ENCODE results near the gene FEM1B.

The FEM1B gene

DNA sequence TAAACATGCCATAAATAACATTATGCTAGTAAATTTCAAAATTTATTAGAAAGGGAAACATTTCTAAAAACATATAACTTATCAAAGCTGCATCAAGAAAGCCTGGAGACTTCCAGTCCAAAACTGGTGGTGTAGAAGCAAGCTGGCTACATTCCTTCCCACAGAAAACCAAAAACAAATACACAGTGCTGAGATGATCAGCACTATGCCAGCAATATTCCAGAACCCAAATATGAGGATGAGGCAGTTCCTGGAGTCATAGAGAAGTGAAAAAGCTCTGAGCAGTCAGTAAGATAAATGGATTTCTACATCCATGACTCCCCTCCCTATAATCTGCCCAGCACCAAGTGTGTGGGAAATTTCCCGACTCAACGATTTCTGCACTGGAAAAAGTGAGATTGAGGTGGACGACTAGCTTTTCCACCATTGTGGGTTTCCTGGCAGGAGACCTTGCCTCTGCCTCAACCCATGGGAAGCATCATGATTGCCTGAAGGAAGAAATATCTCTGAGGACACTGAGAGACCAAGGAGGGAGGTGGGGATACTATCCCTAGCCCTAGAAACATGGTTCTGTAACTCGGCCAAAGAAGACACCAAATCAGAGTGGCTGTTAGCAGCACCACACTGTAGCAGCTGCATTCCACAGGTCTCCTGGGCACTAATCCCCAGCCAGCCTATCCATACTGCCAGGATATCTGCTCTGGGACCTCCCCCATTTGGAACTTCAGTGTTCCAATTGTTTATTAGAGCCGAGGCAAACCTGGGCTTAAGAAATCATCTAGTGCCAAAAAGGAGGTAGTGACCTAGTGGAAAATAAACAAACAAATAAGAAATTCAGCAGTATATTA is 36.2 kb upstream of the FEM1B start:
- no peak for DNase-seq (ENCODE audit: low spot score in 2 of 2)
- Mint-ChIP-seq H3K4me1 (no peaks in the 10 kb centered on the region), H3K4me3 (no peak overlapping the region), H3K27ac (no peak overlapping the region), H3K27me3 (peaks cover 4% of the 10 kb centered on the region), H3K36me3 (peaks cover 7% of the 10 kb centered on the region), H3K9me3 (peaks cover 13% of the 10 kb centered on the region)
- ATAC-seq (ENCODE audit: low read depth) = no peak

DNA sequence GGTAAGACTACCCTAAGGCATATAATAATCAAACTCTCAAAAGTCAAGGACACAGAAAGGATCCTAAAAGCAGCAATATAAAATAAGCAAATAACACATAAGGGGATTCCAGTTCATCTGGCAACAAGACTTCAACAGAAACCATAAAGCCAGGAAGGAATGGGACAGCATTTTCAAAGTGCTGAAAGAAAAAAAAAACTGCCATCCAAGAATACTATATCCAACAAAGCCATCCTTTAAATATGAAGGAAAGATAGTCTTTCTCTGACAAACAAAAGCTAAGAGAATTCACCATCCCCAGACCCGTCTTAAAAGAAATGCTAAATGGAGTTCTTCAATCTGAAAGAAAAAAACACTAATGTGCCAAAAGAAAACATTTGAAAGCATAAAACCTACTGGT is 33.3 kb upstream of the FEM1B start:
- no peaks in the 10 kb centered on the region for H3K4me1 Mint-ChIP-seq
- ATAC-seq (ENCODE audit: low read depth) = no peak
- peaks cover 7% of the 10 kb centered on the region for H3K36me3 Mint-ChIP-seq
- H3K27ac Mint-ChIP-seq = no peak overlapping the region
- H3K9me3 Mint-ChIP-seq = peaks cover 13% of the 10 kb centered on the region
- DNase-seq (ENCODE audit: low spot score in 2 of 2) = no peak
- H3K27me3 Mint-ChIP-seq = peaks cover 2% of the 10 kb centered on the region
- H3K4me3 Mint-ChIP-seq = no peak overlapping the region

DNA sequence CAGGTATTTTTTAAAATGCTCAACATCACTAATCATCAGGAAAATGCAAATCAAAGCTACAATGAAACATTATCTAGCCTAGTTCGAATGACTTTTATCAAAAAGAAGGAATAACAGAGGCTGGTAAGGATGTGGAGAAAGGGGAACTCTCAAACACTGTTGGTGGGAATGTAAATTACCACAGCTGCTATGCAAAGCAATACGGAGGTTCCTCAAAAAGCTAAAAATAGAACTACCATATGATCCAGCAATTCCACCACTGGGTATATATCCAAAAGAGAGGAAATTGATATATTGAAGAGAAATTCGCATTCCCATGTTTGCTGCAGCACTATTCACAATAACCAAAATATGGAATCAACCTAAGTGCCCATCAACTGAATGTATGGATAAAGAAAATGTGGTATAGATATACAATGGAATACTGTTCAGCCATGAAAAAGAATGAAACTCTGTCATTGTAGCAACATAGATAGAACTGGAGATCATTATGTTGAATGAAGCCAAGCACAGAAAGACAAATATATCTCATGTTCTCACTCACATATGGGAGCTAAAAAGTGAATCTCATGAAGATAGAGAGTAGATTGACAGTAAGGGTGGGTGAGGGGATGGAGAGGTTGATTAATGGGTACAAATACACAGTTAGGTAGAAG is 28.4 kb upstream of the FEM1B start:
- DNase-seq (ENCODE audit: low spot score in 2 of 2) (no peak), ATAC-seq (ENCODE audit: low read depth) (no peak)
- no peak overlapping the region for H3K27ac Mint-ChIP-seq
- H3K27me3 Mint-ChIP-seq = no peaks in the 10 kb centered on the region
- H3K9me3 Mint-ChIP-seq = peaks cover 2% of the 10 kb centered on the region
- H3K36me3 Mint-ChIP-seq = no peaks in the 10 kb centered on the region
- no peak overlapping the region for H3K4me3 Mint-ChIP-seq
- H3K4me1 Mint-ChIP-seq = no peaks in the 10 kb centered on the region

DNA sequence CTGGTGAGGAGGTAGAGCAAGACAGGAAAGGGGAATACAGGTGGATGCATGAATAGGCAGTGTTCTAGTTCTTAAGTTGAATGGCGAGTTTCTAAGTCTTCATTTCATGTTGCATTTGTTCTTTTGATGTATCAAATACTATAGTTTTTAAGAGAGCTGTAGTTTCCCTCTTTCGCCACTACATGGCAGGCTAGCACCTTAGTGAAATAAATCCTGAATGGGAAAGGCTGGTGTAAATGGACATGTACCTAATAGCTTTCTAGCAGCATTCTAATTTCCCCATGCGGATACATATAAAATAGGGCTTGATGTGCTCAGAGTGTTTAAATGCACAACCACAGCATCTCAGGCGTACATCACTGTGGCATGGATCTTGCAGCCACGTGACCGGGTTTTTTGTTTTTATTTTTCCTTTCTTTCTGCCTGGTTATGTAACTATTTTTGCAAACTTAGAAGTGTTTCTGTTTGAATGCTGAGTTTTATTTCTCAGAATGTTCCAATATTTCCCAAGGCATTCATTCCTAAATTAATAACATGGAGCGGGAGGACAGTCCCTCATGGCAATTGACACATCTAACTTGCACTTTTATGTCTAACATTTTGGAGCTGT is 24.5 kb upstream of the FEM1B start:
- Mint-ChIP-seq H3K4me3 (no peak overlapping the region), H3K27me3 (no peaks in the 10 kb centered on the region), H3K36me3 (no peaks in the 10 kb centered on the region), H3K27ac (no peak overlapping the region), H3K9me3 (no peaks in the 10 kb centered on the region), H3K4me1 (peaks cover 3% of the 10 kb centered on the region)
- ATAC-seq (ENCODE audit: low read depth) (peak; percentile 61), DNase-seq (ENCODE audit: low spot score in 2 of 2) (peak in 1 of 2 donors; percentile 26)

DNA sequence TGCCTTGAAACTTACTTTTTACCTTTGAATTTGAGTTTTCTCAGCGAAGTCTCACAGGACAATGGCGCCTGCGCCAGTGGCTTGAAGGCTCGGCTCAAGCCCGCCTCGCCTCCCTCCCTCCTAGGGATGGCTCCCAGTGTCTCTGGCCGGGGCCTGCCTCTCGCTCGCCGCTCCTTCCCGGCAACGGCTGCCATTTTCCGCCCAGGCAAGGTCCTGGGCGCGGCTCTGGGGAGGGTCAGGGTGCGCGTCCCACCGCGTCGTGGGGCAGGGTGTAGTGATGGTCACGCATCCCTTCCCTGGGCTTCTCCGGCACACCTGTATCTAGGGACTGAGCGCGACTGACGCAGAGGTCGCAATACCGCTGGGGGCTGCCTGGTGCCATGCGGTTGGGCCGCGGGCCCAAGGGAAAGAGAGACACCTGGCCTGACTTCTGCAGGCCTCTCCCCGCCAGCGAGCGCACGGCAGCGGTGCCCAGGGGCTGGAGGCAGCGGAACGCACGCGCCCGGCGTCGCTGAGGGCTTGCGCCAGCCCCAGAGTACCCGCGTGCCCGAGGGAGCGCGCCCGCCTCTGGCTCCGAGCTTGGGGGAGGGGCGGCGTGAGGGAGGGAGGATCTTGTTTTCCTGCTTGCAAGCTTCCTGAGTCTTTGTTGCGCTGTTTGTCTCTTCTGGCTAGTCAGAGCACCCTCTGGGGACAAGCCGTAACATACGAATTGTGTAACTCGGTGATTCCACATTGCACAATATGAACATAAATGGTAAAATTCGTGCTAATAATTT is 20.7 kb upstream of the FEM1B start:
- ATAC-seq (ENCODE audit: low read depth) (peak; percentile 70), DNase-seq (ENCODE audit: low spot score in 2 of 2) (no peak)
- Mint-ChIP-seq H3K27ac (no peak overlapping the region), H3K9me3 (no peaks in the 10 kb centered on the region), H3K27me3 (peaks cover under 1% of the 10 kb centered on the region), H3K4me1 (peaks cover 3% of the 10 kb centered on the region), H3K36me3 (no peaks in the 10 kb centered on the region), H3K4me3 (peak overlapping the region; percentile 75)

DNA sequence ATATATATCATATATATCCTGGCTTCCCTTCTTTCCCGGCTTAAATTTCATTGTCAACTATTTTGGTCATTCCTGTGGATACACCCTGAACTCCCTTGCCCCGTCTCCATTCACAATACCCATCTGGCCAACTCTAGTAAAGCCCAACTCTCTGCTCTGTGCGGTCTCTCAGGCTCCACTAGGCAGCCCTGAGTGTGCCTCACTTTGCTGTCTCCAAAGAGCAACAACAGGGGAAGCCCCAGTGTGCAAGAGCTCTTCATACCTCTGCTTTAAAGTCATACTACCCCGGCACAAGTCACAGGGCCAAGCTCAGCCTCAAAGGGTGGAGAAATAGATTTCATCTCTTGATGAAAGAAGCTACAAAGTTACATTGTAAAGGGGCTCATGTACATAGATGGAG is 18.9 kb upstream of the FEM1B start:
- ATAC-seq (ENCODE audit: low read depth) (peak; percentile 68), DNase-seq (ENCODE audit: low spot score in 2 of 2) (no peak)
- H3K27ac Mint-ChIP-seq = no peak overlapping the region
- H3K36me3 Mint-ChIP-seq = no peaks in the 10 kb centered on the region
- peaks cover 3% of the 10 kb centered on the region for H3K4me1 Mint-ChIP-seq
- H3K4me3 Mint-ChIP-seq = no peak overlapping the region
- no peaks in the 10 kb centered on the region for H3K9me3 Mint-ChIP-seq
- peaks cover 4% of the 10 kb centered on the region for H3K27me3 Mint-ChIP-seq

DNA sequence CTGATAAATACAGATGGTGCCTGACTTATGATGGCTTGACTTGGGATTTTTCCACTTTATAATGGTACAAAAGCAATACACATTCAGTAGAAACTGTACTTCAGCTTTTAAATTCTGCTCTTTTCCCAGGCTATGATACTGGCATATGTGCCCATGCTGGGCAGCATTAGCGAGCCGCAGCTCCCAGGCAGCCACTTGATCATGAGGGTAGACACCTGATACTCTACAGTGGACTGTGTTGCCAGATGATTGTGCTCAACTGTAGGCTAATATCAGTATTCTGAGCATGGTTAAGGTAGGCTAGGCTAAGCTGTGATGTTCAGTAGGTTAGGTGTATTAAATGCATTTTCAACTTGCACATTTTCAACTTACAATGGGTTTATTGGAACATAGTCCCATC is 17.7 kb upstream of the FEM1B start:
- no peak for ATAC-seq (ENCODE audit: low read depth)
- H3K4me1 Mint-ChIP-seq = peaks cover 3% of the 10 kb centered on the region
- no peak for DNase-seq (ENCODE audit: low spot score in 2 of 2)
- H3K27ac Mint-ChIP-seq = no peak overlapping the region
- H3K4me3 Mint-ChIP-seq = no peak overlapping the region
- no peaks in the 10 kb centered on the region for H3K36me3 Mint-ChIP-seq
- H3K9me3 Mint-ChIP-seq = no peaks in the 10 kb centered on the region
- peaks cover 12% of the 10 kb centered on the region for H3K27me3 Mint-ChIP-seq

DNA sequence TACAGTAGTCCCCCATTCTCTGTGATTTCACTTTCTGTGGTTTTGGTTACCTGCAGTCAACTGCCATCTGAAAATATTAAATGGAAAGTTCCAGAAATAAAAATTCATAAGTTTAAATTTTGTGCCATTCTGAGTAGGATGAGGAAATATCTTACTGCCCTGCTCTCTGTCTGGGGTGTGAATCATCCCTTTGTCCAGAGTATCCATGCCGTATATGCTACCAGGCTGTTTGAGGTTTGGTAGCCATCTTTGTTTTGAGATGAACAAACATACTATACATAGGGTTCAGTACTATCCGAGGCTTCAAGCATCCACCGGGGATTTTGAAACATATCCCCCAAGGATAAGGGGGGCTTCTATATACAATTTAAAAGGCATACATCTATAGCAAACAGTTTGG is 16.3 kb upstream of the FEM1B start:
- Mint-ChIP-seq H3K9me3 (no peaks in the 10 kb centered on the region), H3K4me1 (peaks cover 3% of the 10 kb centered on the region), H3K36me3 (no peaks in the 10 kb centered on the region), H3K4me3 (no peak overlapping the region), H3K27ac (no peak overlapping the region), H3K27me3 (peaks cover 12% of the 10 kb centered on the region)
- no peak for DNase-seq (ENCODE audit: low spot score in 2 of 2)
- no peak for ATAC-seq (ENCODE audit: low read depth)

DNA sequence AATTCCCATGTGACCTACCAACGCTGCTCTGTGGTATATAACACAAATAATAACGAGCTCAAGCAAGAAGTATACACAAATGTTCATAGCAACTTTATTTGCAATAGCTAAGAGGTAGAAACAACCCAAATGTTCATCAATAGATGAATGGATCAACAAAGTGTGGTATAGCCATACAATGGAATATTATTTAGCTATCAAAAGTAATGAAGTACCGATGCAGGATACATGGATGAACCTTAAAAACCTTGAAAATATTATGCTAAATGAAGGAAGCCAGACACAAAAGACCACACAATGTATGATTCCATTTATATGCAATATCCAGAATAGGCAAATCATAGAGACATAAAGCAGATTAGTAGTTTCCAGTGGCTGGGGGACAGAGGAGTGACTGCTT is 15.6 kb upstream of the FEM1B start:
- ATAC-seq (ENCODE audit: low read depth) (no peak), DNase-seq (ENCODE audit: low spot score in 2 of 2) (no peak)
- H3K27ac Mint-ChIP-seq = no peak overlapping the region
- peaks cover 12% of the 10 kb centered on the region for H3K27me3 Mint-ChIP-seq
- H3K36me3 Mint-ChIP-seq = no peaks in the 10 kb centered on the region
- no peaks in the 10 kb centered on the region for H3K9me3 Mint-ChIP-seq
- H3K4me3 Mint-ChIP-seq = no peak overlapping the region
- no peaks in the 10 kb centered on the region for H3K4me1 Mint-ChIP-seq

DNA sequence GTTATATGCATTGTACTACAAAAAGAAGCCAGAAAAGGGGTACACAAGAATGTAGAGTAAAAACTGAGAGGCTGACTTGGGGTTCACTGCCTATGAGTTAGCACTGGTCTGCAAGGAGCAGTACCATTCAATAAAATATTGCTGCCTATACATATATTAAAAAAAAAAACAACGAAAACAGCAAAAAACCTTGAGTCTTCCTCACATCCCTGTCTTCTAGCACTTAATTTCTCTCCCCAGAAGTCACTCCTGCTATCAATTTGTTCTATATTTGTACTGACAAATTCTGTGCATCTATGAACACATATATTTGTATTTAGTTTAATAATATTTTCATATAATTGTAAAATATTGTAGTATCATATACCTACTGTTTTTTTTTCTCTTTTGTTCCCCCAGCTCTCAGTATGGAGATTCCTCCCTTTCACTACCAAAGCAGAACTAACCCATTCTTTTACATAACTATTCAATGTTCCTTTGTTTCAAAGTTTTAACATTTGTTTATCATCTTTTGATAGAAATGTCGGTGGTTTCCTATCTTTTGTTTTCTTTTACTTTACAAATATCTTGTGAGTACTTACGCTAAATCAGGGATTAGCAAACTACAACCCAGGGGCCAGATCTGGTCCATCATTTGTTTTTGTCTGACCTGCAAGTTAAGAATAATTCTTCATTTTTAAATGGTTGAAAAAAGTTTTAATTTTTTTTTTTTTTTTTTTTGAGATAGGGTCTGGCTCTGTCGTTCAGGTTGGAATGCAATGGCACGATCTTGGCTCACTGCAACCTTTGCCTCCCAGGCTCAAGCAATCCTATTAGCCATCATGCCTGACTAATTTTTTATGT is 14.8 kb upstream of the FEM1B start:
- peaks cover 15% of the 10 kb centered on the region for H3K27me3 Mint-ChIP-seq
- DNase-seq (ENCODE audit: low spot score in 2 of 2) = no peak

DNA sequence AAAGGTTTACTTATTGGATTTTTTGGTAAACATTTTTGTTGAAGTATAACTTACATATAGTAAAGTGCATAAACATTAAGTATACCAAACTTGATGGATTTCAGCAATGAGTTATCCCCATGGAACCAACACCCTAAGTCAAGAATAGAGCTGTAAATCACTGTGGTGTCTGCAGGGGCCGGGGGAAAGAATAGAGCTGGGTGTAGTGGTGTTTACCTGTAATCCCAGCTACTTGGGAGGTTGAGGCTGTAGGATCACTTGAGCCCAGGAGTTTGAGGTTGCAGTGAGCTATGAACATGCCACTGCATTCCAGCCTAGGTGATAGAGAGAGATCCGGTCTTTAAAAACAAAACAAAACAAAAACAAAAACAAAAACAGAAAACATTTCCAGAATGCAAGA is 13.3 kb upstream of the FEM1B start:
- Mint-ChIP-seq H3K9me3 (no peaks in the 10 kb centered on the region), H3K27ac (no peak overlapping the region), H3K27me3 (peaks cover 19% of the 10 kb centered on the region), H3K4me1 (no peaks in the 10 kb centered on the region), H3K4me3 (no peak overlapping the region), H3K36me3 (no peaks in the 10 kb centered on the region)
- no peak for ATAC-seq (ENCODE audit: low read depth)
- DNase-seq (ENCODE audit: low spot score in 2 of 2) = no peak

More for the DNA sequence above, 14.8 kb upstream of the FEM1B start:
- Mint-ChIP-seq H3K36me3 (no peaks in the 10 kb centered on the region), H3K4me3 (no peak overlapping the region), H3K9me3 (no peaks in the 10 kb centered on the region), H3K27ac (no peak overlapping the region), H3K4me1 (no peaks in the 10 kb centered on the region)
- no peak for ATAC-seq (ENCODE audit: low read depth)

DNA sequence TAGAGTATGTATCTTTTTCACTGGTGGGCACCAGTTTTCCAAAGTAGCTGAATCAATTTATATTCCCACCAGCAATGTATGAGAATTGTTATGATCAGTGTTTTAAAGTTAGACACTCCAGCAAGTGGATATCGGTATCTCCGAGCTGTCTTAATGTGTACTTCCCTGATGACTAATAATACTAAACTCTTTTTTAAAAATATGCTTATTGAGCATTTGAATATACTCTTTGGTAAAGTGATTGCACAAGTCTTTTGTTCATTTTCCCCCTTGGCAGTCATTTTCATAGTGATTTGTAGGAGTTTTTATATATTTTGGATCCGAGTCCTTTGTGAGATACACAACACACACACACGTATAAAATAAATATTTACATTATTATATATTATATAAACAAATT is 12.5 kb upstream of the FEM1B start:
- DNase-seq (ENCODE audit: low spot score in 2 of 2) (no peak), ATAC-seq (ENCODE audit: low read depth) (no peak)
- H3K27me3 Mint-ChIP-seq = peaks cover 19% of the 10 kb centered on the region
- no peaks in the 10 kb centered on the region for H3K36me3 Mint-ChIP-seq
- no peak overlapping the region for H3K27ac Mint-ChIP-seq
- H3K9me3 Mint-ChIP-seq = no peaks in the 10 kb centered on the region
- H3K4me3 Mint-ChIP-seq = no peak overlapping the region
- H3K4me1 Mint-ChIP-seq = no peaks in the 10 kb centered on the region

DNA sequence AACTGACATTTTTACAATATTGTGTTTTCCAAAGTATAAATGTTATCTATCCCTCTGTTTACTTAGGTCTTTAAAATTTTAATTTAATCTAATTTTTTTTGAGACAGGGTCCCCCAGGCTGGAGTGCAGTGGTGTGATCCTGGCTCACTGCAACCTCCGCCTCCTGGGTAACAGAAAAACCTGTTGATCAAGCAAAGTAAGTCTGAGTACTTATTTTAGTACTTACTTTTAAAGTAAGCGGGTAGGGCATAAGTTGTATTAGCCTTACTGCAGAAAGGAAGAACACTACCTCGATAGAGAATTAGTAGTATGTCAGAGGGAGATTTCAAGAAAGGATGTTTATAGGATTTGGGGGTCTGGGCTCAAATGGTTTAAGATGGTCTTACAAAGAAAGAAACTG is 11.9 kb upstream of the FEM1B start:
- ATAC-seq (ENCODE audit: low read depth) (no peak), DNase-seq (ENCODE audit: low spot score in 2 of 2) (no peak)
- H3K4me3 Mint-ChIP-seq = no peak overlapping the region
- no peaks in the 10 kb centered on the region for H3K9me3 Mint-ChIP-seq
- H3K27ac Mint-ChIP-seq = no peak overlapping the region
- H3K36me3 Mint-ChIP-seq = no peaks in the 10 kb centered on the region
- no peaks in the 10 kb centered on the region for H3K4me1 Mint-ChIP-seq
- H3K27me3 Mint-ChIP-seq = peaks cover 19% of the 10 kb centered on the region

Measured in memory B cell (primary cell).